ENCODE measurements around the gene TMEM256.

Gene TMEM256

GRCh38 chr17:7393613-7394451, 10.1 kb downstream of the TMEM256 start:
- peak; percentile 60 for DNase-seq (ENCODE audit: low read depth)
- TF ChIP-seq CTCF (IDR thresholded peaks at IDR 0.05; ENCODE audit: insufficient read depth, low read depth, low read length, missing control alignments): no peak
- peak overlapping the region; percentile 83 for H3K4me3 ChIP-seq (ENCODE audit: low read length)

- no peak for TF ChIP-seq CTCF (IDR thresholded peaks at IDR 0.05; ENCODE audit: insufficient read depth, low read depth, low read length, missing control alignments)
- H3K4me3 ChIP-seq (ENCODE audit: low read length): peak overlapping the region; percentile 83
- no peak for DNase-seq (ENCODE audit: low read depth)
These were observed 10.9 kb downstream of the TMEM256 start for GRCh38 chr17:7392696-7393612.

GRCh38 chr17:7391307-7391706, 12.6 kb downstream of the TMEM256 start:
- no peak for TF ChIP-seq CTCF (IDR thresholded peaks at IDR 0.05; ENCODE audit: insufficient read depth, low read depth, low read length, missing control alignments)
- DNase-seq (ENCODE audit: low read depth): no peak
- no peak overlapping the region for H3K4me3 ChIP-seq (ENCODE audit: low read length)

- H3K4me3 ChIP-seq (ENCODE audit: low read length): no peak overlapping the region
- no peak for TF ChIP-seq CTCF (IDR thresholded peaks at IDR 0.05; ENCODE audit: insufficient read depth, low read depth, low read length, missing control alignments)
- DNase-seq (ENCODE audit: low read depth): no peak
These were observed 13.7 kb downstream of the TMEM256 start for GRCh38 chr17:7389924-7390910.

GRCh38 chr17:7388856-7389255, 15.0 kb downstream of the TMEM256 start:
- H3K4me3 ChIP-seq (ENCODE audit: low read length): no peak overlapping the region
- DNase-seq (ENCODE audit: low read depth): no peak
- no peak for TF ChIP-seq CTCF (IDR thresholded peaks at IDR 0.05; ENCODE audit: insufficient read depth, low read depth, low read length, missing control alignments)

- no peak overlapping the region for H3K4me3 ChIP-seq (ENCODE audit: low read length)
- no peak for DNase-seq (ENCODE audit: low read depth)
- TF ChIP-seq CTCF (IDR thresholded peaks at IDR 0.05; ENCODE audit: insufficient read depth, low read depth, low read length, missing control alignments): no peak
These were observed 19.3 kb downstream of the TMEM256 start for GRCh38 chr17:7384489-7385081.

All from epithelial cell of esophagus (primary cell).